Measurements from ENCODE around the gene PAQR5.

PAQR5 gene

DNA sequence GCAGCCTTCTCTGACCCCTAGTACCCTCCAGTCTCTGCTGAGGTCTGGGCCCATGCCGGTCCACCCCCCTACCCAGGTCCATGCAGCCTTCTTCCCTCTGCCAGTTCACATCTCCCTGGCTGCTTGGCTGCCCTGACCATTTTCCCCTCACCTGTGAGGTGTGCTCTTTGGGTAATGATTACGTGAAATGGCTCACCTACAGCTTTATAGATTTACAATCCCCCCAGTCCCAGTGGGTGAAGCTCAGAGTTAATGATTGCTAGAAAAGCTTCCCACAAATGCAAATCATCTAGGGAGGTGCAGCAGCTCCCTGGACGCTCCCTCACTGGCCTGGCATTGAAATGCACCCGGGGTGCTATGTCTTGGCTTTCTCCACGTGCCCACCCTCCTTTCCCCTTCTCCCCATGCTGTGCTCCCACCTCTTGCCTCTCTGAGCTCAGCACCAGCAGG is 18.7 kb downstream of the PAQR5 start:
- no peaks in the 10 kb centered on the region for H3K4me1 ChIP-seq (ENCODE audit: insufficient read depth, low read length, severe bottlenecking)
- no peak overlapping the region for H3K27ac ChIP-seq (ENCODE audit: low read depth, low read length, poor library complexity, severe bottlenecking)
- no peak overlapping the region for H3K4me3 ChIP-seq (ENCODE audit: low read depth, low read length, poor library complexity, severe bottlenecking)
- H3K4me2 ChIP-seq (ENCODE audit: low read length) = no peak overlapping the region
- no peaks in the 10 kb centered on the region for H3K9me3 ChIP-seq (ENCODE audit: low read length)
- no peaks in the 10 kb centered on the region for H3K9me2 ChIP-seq (ENCODE audit: low read depth, low read length)
- H3K36me3 ChIP-seq (ENCODE audit: insufficient read depth, low read length) = no peaks in the 10 kb centered on the region
- H3K9ac ChIP-seq (ENCODE audit: low read length) = no peak overlapping the region
- H4K20me1 ChIP-seq (ENCODE audit: insufficient read depth, low read length) = no peaks in the 10 kb centered on the region
- H2AFZ ChIP-seq (ENCODE audit: low read length) = no peak overlapping the region
- no peaks in the 10 kb centered on the region for H3F3A ChIP-seq (ENCODE audit: insufficient read depth, low read length)
- no peak for TF ChIP-seq EZH2 (IDR thresholded peaks at IDR 0.05; ENCODE audit: borderline replicate concordance, low read length)
- TF ChIP-seq, protein P1, sequence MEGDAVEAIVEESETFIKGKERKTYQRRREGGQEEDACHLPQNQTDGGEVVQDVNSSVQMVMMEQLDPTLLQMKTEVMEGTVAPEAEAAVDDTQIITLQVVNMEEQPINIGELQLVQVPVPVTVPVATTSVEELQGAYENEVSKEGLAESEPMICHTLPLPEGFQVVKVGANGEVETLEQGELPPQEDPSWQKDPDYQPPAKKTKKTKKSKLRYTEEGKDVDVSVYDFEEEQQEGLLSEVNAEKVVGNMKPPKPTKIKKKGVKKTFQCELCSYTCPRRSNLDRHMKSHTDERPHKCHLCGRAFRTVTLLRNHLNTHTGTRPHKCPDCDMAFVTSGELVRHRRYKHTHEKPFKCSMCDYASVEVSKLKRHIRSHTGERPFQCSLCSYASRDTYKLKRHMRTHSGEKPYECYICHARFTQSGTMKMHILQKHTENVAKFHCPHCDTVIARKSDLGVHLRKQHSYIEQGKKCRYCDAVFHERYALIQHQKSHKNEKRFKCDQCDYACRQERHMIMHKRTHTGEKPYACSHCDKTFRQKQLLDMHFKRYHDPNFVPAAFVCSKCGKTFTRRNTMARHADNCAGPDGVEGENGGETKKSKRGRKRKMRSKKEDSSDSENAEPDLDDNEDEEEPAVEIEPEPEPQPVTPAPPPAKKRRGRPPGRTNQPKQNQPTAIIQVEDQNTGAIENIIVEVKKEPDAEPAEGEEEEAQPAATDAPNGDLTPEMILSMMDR (IDR thresholded peaks at IDR 0.05; ENCODE audit: low read length) = no peak
- H3K27me3 ChIP-seq (ENCODE audit: insufficient read depth, low read length) = no peaks in the 10 kb centered on the region
- H3K79me2 ChIP-seq (ENCODE audit: insufficient read depth, low read length) = no peaks in the 10 kb centered on the region

DNA sequence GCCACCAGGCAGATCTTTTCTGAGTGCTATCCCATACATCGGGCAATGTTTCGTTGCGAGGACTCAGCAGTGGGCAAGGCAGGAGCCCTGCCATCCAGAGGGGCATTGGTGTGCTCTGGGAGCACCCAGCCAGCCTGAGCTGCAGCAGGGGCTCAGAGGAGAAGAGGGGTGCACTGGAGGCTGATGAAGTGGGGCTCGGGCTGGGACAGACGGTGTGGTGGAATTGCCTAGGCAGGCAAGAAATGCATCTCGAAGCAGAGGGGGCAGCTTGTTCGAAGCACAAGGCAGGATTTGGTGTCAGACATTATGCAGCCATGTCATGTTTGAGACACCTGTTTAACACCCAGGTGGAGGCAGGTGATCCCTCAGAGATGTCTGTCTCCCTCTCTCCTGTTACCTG is 19.3 kb downstream of the PAQR5 start:
- no peaks in the 10 kb centered on the region for H3F3A ChIP-seq (ENCODE audit: insufficient read depth, low read length)
- no peak overlapping the region for H3K4me3 ChIP-seq (ENCODE audit: low read depth, low read length, poor library complexity, severe bottlenecking)
- no peak overlapping the region for H3K27ac ChIP-seq (ENCODE audit: low read depth, low read length, poor library complexity, severe bottlenecking)
- no peaks in the 10 kb centered on the region for H3K9me2 ChIP-seq (ENCODE audit: low read depth, low read length)
- no peak overlapping the region for H2AFZ ChIP-seq (ENCODE audit: low read length)
- no peaks in the 10 kb centered on the region for H3K79me2 ChIP-seq (ENCODE audit: insufficient read depth, low read length)
- H4K20me1 ChIP-seq (ENCODE audit: insufficient read depth, low read length) = no peaks in the 10 kb centered on the region
- no peaks in the 10 kb centered on the region for H3K4me1 ChIP-seq (ENCODE audit: insufficient read depth, low read length, severe bottlenecking)
- H3K36me3 ChIP-seq (ENCODE audit: insufficient read depth, low read length) = no peaks in the 10 kb centered on the region
- no peaks in the 10 kb centered on the region for H3K9me3 ChIP-seq (ENCODE audit: low read length)
- no peak overlapping the region for H3K9ac ChIP-seq (ENCODE audit: low read length)
- no peak for TF ChIP-seq EZH2 (IDR thresholded peaks at IDR 0.05; ENCODE audit: borderline replicate concordance, low read length)
- TF ChIP-seq, protein P1 (IDR thresholded peaks at IDR 0.05; ENCODE audit: low read length) = no peak
- no peaks in the 10 kb centered on the region for H3K27me3 ChIP-seq (ENCODE audit: insufficient read depth, low read length)
- no peak overlapping the region for H3K4me2 ChIP-seq (ENCODE audit: low read length)

DNA sequence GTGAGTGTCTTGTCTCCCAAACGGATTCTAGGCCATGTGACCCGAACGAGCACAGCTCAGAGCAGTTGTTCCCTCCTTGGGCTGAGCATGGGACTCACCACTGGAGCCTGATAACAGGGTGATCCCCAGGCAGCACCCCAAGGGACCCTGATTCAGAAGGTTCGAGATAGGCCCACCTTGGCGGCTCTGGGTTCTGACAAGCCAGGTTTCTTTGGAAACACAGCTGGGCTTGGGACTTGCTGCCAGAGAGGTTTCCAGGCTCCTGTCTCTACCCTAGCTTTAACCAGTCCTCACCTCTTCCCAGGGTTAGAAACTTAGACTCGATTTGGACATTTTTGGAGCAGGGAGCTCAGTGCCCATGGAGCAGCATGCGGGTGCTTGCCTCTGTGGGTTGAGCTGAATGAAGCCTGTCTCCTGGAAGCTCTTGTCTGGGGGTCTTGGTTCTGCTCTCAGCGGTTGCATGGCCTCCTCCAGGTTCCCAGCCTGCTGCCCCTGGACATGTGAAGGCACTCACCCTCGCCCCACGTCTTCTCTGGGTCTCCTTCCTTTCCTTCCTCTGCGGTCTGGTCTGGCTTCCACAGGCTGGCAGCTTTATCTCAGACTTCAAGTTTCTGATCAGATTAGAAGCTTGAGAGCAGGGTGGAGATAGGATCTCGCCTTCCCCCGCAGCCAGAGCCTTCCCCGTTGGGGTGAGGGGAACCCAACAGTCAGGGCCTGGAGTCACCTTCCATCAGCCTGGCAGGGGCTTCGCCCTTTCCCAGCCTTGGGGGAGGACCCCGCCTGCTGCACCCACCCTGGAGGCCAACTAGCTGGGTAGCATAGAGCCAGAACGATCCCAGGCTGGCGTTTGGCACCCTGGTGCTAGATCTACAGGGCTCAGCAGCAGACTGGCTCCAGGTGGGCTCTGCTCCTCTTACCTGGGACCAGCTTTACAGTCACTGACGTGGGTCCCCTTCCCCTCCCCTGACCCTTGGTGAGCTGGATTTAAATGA is 21.0 kb downstream of the PAQR5 start:
- Histone ChIP-seq H3F3A (ENCODE audit: insufficient read depth, low read length) (no peaks in the 10 kb centered on the region), H3K9me2 (ENCODE audit: low read depth, low read length) (no peaks in the 10 kb centered on the region), H3K79me2 (ENCODE audit: insufficient read depth, low read length) (no peaks in the 10 kb centered on the region), H3K4me3 (ENCODE audit: low read depth, low read length, poor library complexity, severe bottlenecking) (no peak overlapping the region), H2AFZ (ENCODE audit: low read length) (no peak overlapping the region), H3K9me3 (ENCODE audit: low read length) (no peaks in the 10 kb centered on the region), H3K36me3 (ENCODE audit: insufficient read depth, low read length) (no peaks in the 10 kb centered on the region), H3K9ac (ENCODE audit: low read length) (no peak overlapping the region), H4K20me1 (ENCODE audit: insufficient read depth, low read length) (no peaks in the 10 kb centered on the region), H3K27ac (ENCODE audit: low read depth, low read length, poor library complexity, severe bottlenecking) (no peak overlapping the region), H3K27me3 (ENCODE audit: insufficient read depth, low read length) (no peaks in the 10 kb centered on the region), H3K4me1 (ENCODE audit: insufficient read depth, low read length, severe bottlenecking) (no peaks in the 10 kb centered on the region), H3K4me2 (ENCODE audit: low read length) (no peak overlapping the region)
- TF ChIP-seq, protein P1 (IDR thresholded peaks at IDR 0.05; ENCODE audit: low read length) = no peak
- TF ChIP-seq EZH2 (IDR thresholded peaks at IDR 0.05; ENCODE audit: borderline replicate concordance, low read length) = no peak

Data from OCI-LY1 (cell line).